ENCODE measurements around the gene ARID3A.

GRCh38 chr19:927351-927779 lies 1.5 kb downstream of the ARID3A start:
- TF ChIP-seq CTCF (IDR thresholded peaks at IDR 0.05) (no peak), POLR2A (IDR thresholded peaks at IDR 0.05) (no peak)
